BJ (cell line): Measurements from ENCODE around the gene ITSN1. TPM values are rescaled to one million over a fixed set of nuclear protein-coding genes. Genes with fewer than 3 reads are reported as not detected.
A peak's percentile ranks its signal among the peaks of the same experiment; 100 is the strongest.

Source experiments
- CTCF ChIA-PET: fragments of 350-600 bp; formaldehyde crosslinking; extraction: SDS; loops from one replicate; lab custom pipeline; 2021; ENCODE audit warnings: antibody characterized with exemption, inconsistent platforms; lab: Yijun Ruan, JAX
- POLR2A ChIA-PET: fragments of 300-600 bp; sonication (Branson Sonifier 250); formaldehyde crosslinking; extraction: SDS; loops from one replicate; lab custom pipeline; 2021; ENCODE audit warnings: antibody characterized with exemption; lab: Charles Lee
- DNase-seq: peaks from one replicate; pipeline ENCODE4 v3.0.0-alpha.2; 2011; ENCODE audit warnings: low read depth
- H3K27me3 ChIP-seq: 2 replicates; pipeline ENCODE4 v1.6.0; 2011; ENCODE audit warnings: low read length; ENCODE audit not compliant: control insufficient read depth, insufficient read depth
- H3K36me3 ChIP-seq: 2 replicates; pipeline ENCODE4 v1.5.1; 2011; ENCODE audit warnings: low read length; ENCODE audit not compliant: control insufficient read depth, insufficient read depth
- H3K4me3 ChIP-seq: 2 replicates; pipeline ENCODE4 v1.5.1; 2011; ENCODE audit warnings: low read depth, mild to moderate bottlenecking, control low read depth, low read length
- CTCF ChIP-seq: IDR thresholded peaks from 2 replicates; pipeline ENCODE4 v1.5.1; 2011; ENCODE audit warnings: low read depth, mild to moderate bottlenecking, control low read depth, inconsistent platforms, low read length, moderate library complexity; ENCODE audit not compliant: insufficient read depth
- polyA plus RNA-seq: library from polyadenylated mRNA; depleted of rRNA; stranded (reverse); fragments of >200 nt; gene quantifications from 2 replicates; pipeline ENCODE4 v1.2.3, GENCODE V29; 2011

ITSN1 gene
- polyA plus RNA-seq, 1 experiment: 68.4 TPM

GRCh38 chr21:33944185-33944763 is 302.0 kb downstream of the ITSN1 start:
- no peak overlapping the region for H3K4me3 ChIP-seq
- no peaks in the 10 kb centered on the region for H3K36me3 ChIP-seq
- no peaks in the 10 kb centered on the region for H3K27me3 ChIP-seq
- DNase-seq: no peak
- ChIA-PET CTCF (interaction anchor here (1.3 kb wide), 1 partner anchor 21 kb away, joined by 3 read pairs; no protein-coding TSS in a partner anchor), POLR2A (no interaction called here)
- TF ChIP-seq CTCF: no peak

- ChIA-PET CTCF (interaction anchor here (0.6 kb wide), 1 partner anchor 320 kb away, joined by 6 read pairs; no protein-coding TSS in a partner anchor), POLR2A (no interaction called here)
- TF ChIP-seq CTCF: no peak
- no peak for DNase-seq
- Histone ChIP-seq H3K27me3 (no peaks in the 10 kb centered on the region), H3K36me3 (no peaks in the 10 kb centered on the region), H3K4me3 (no peak overlapping the region)
These were observed 303.5 kb downstream of the ITSN1 start for GRCh38 chr21:33945652-33946270.

GRCh38 chr21:33947451-33948095 is 305.3 kb downstream of the ITSN1 start:
- H3K4me3 ChIP-seq: peak overlapping the region; percentile 23; the same call in 1 of the 2 replicates
- CTCF ChIA-PET: interaction anchor here (1.0 to 1.3 kb wide), 3 partner anchors 10 to 144 kb away, joined by 3 to 6 read pairs (median 3); no protein-coding TSS in a partner anchor
- TF ChIP-seq CTCF: no peak
- H3K27me3 ChIP-seq: no peaks in the 10 kb centered on the region
- DNase-seq: peak; percentile 84
- POLR2A ChIA-PET: interaction anchor here (0.5 to 0.6 kb wide), 3 partner anchors 23 to 1951 kb away, joined by 3 to 4 read pairs (median 3); no protein-coding TSS in a partner anchor
- no peaks in the 10 kb centered on the region for H3K36me3 ChIP-seq

- peak overlapping the region; percentile 12; the same call in 1 of the 2 replicates for H3K4me3 ChIP-seq
- ChIA-PET POLR2A (interaction anchor here (0.6 kb wide), 2 partner anchors 22 to 1586 kb away, joined by 3 read pairs; no protein-coding TSS in a partner anchor), CTCF (interaction anchor here (1.0 to 1.4 kb wide), 4 partner anchors 9 to 400 kb away, joined by 3 read pairs; no protein-coding TSS in a partner anchor)
- no peaks in the 10 kb centered on the region for H3K36me3 ChIP-seq
- TF ChIP-seq CTCF: no peak
- no peaks in the 10 kb centered on the region for H3K27me3 ChIP-seq
- DNase-seq: no peak
These were observed 306.0 kb downstream of the ITSN1 start for GRCh38 chr21:33948096-33948950.
